ENCODE data around the gene C2orf81. TPM values are rescaled to one million over a fixed set of nuclear protein-coding genes. Genes with fewer than 3 reads are reported as not detected.
A peak's percentile ranks its signal among the peaks of the same experiment; 100 is the strongest.

Gene C2orf81
- total RNA-seq, 1 donor from 2014 or later: 2.1 TPM

DNA sequence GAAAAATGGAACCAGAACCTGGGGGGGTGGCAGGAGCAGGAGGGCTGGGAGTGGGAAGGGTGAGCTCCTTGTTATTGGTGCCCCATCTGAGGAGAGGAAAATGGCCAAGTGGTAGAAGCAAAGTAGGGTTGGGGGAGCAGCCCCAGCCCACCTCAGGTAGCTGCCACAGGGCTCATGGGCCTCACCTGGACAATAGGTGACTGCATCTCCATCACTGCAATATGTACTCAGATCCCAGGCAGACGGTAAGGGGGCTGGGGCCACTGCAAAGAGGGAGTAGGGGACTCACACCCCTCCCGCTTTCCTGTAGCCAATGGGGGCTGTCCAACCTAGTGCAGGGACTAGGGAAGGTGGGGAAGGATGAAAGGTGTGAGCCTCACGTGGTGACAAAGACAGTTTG lies 4.2 kb downstream of the C2orf81 start:
- Mint-ChIP-seq H3K36me3 (ENCODE audit: low read depth, unreplicated experiment) (no peaks in the 10 kb centered on the region), H3K27me3 (ENCODE audit: low read depth, unreplicated experiment) (peaks cover 20% of the 10 kb centered on the region), H3K9me3 (ENCODE audit: unreplicated experiment) (no peaks in the 10 kb centered on the region), H3K4me3 (ENCODE audit: unreplicated experiment) (no peak overlapping the region), H3K4me1 (ENCODE audit: low read depth, unreplicated experiment) (peaks cover 3% of the 10 kb centered on the region), H3K27ac (ENCODE audit: unreplicated experiment) (no peak overlapping the region)
- H3K36me3 ChIP-seq (ENCODE audit: insufficient read depth, low read length): no peaks in the 10 kb centered on the region
- no peak for FAIRE-seq
- H2AFZ ChIP-seq (ENCODE audit: low read depth, low read length): no peak overlapping the region
- peaks cover 25% of the 10 kb centered on the region for H3K4me1 ChIP-seq (ENCODE audit: insufficient read depth, low read length)
- H3K9me3 ChIP-seq (ENCODE audit: insufficient read depth, low read depth, low read length): no peaks in the 10 kb centered on the region
- no peak overlapping the region for H3K27ac ChIP-seq (ENCODE audit: low read depth, low read length)
- no peaks in the 10 kb centered on the region for H3K79me2 ChIP-seq (ENCODE audit: insufficient read depth, low read length)
- H4K20me1 ChIP-seq (ENCODE audit: insufficient read depth, low read length): no peaks in the 10 kb centered on the region
- no peak overlapping the region for H3K4me3 ChIP-seq (ENCODE audit: insufficient read depth, low read depth, low read length)
- peaks cover 8% of the 10 kb centered on the region for H3K27me3 ChIP-seq (ENCODE audit: insufficient read depth, low read length)
- TF ChIP-seq, protein P1, sequence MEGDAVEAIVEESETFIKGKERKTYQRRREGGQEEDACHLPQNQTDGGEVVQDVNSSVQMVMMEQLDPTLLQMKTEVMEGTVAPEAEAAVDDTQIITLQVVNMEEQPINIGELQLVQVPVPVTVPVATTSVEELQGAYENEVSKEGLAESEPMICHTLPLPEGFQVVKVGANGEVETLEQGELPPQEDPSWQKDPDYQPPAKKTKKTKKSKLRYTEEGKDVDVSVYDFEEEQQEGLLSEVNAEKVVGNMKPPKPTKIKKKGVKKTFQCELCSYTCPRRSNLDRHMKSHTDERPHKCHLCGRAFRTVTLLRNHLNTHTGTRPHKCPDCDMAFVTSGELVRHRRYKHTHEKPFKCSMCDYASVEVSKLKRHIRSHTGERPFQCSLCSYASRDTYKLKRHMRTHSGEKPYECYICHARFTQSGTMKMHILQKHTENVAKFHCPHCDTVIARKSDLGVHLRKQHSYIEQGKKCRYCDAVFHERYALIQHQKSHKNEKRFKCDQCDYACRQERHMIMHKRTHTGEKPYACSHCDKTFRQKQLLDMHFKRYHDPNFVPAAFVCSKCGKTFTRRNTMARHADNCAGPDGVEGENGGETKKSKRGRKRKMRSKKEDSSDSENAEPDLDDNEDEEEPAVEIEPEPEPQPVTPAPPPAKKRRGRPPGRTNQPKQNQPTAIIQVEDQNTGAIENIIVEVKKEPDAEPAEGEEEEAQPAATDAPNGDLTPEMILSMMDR (IDR thresholded peaks at IDR 0.05; ENCODE audit: insufficient read depth, low read depth, low read length): no peak
- TF ChIP-seq EZH2 (IDR thresholded peaks at IDR 0.05; ENCODE audit: insufficient read depth, low read length): no peak
- DNase-seq (ENCODE audit: low read depth): no peak
- no peak overlapping the region for H3K9ac ChIP-seq (ENCODE audit: low read length)
- no peak overlapping the region for H3K4me2 ChIP-seq (ENCODE audit: low read length)

DNA sequence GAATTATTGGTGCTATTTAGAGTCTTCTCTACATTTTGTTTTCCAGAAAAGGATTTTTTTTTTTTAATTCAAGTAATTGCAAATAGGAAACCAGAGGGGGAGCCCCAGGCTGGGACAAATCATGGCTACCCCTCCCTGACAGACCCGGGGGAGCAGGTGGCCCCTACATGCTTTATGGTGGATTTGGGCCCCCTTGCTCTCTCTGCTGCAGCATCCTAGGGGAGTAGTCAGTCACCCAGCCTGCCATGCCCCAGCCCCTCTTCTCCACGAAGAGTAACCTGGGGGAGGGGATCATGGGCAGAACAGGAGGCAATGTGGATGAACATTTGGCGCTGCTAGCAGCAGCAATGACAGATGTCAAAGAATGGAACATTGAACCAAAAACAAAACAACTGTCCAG lies 4.6 kb downstream of the C2orf81 start:
- no peak overlapping the region for H3K9ac ChIP-seq (ENCODE audit: low read length)
- H3K9me3 Mint-ChIP-seq (ENCODE audit: unreplicated experiment): no peaks in the 10 kb centered on the region
- no peaks in the 10 kb centered on the region for H4K20me1 ChIP-seq (ENCODE audit: insufficient read depth, low read length)
- H3K4me1 ChIP-seq (ENCODE audit: insufficient read depth, low read length): peaks cover 21% of the 10 kb centered on the region
- no peaks in the 10 kb centered on the region for H3K79me2 ChIP-seq (ENCODE audit: insufficient read depth, low read length)
- H3K4me3 Mint-ChIP-seq (ENCODE audit: unreplicated experiment): no peak overlapping the region
- no peaks in the 10 kb centered on the region for H3K9me3 ChIP-seq (ENCODE audit: insufficient read depth, low read depth, low read length)
- H3K4me3 ChIP-seq (ENCODE audit: insufficient read depth, low read depth, low read length): no peak overlapping the region
- H3K36me3 ChIP-seq (ENCODE audit: insufficient read depth, low read length): no peaks in the 10 kb centered on the region
- H3K27me3 ChIP-seq (ENCODE audit: insufficient read depth, low read length): peaks cover 8% of the 10 kb centered on the region
- H3K27ac Mint-ChIP-seq (ENCODE audit: unreplicated experiment): no peak overlapping the region
- FAIRE-seq (no peak), DNase-seq (ENCODE audit: low read depth) (no peak)
- H3K27ac ChIP-seq (ENCODE audit: low read depth, low read length): no peak overlapping the region
- TF ChIP-seq, protein P1 (IDR thresholded peaks at IDR 0.05; ENCODE audit: insufficient read depth, low read depth, low read length): no peak
- TF ChIP-seq EZH2 (IDR thresholded peaks at IDR 0.05; ENCODE audit: insufficient read depth, low read length): no peak
- H3K4me1 Mint-ChIP-seq (ENCODE audit: low read depth, unreplicated experiment): peaks cover 3% of the 10 kb centered on the region
- no peak overlapping the region for H2AFZ ChIP-seq (ENCODE audit: low read depth, low read length)
- no peaks in the 10 kb centered on the region for H3K36me3 Mint-ChIP-seq (ENCODE audit: low read depth, unreplicated experiment)
- H3K4me2 ChIP-seq (ENCODE audit: low read length): no peak overlapping the region
- H3K27me3 Mint-ChIP-seq (ENCODE audit: low read depth, unreplicated experiment): peaks cover 20% of the 10 kb centered on the region

DNA sequence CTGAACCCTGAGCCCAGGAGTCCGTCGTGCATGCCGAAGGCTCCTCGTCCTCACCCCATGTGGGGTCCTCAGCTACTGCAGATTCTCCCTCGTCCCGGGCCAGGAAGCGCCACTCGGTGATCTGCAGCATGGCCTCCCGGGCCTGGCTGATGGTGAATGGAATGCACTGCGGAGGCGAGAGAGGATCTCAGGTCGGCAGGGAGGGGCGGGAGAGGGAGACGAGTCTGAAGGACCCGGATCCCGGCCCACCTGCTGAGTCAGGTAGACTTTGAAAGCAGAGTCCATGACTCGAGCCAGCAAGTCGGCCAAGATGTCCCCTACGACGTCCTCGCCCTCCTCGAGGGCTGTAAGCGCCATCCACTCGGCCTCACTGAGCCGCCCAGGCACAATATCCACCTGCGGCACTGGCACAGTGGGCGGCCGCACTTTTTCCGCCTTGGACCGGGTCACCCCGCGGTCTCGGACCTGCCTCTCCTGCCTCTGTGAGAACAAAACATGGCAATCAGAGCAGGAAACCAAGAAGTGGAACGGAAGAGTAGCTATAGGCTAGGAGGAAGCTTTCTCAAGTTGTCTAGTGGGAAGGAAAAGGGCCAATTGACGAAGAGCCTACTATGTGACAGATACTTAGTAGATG lies 5.5 kb downstream of the C2orf81 start:
- H3K4me3 Mint-ChIP-seq (ENCODE audit: unreplicated experiment): no peak overlapping the region
- peaks cover 14% of the 10 kb centered on the region for H3K4me1 ChIP-seq (ENCODE audit: insufficient read depth, low read length)
- peaks cover 1% of the 10 kb centered on the region for H3K4me1 Mint-ChIP-seq (ENCODE audit: low read depth, unreplicated experiment)
- peaks cover 8% of the 10 kb centered on the region for H3K27me3 ChIP-seq (ENCODE audit: insufficient read depth, low read length)
- no peaks in the 10 kb centered on the region for H3K79me2 ChIP-seq (ENCODE audit: insufficient read depth, low read length)
- H3K4me2 ChIP-seq (ENCODE audit: low read length): peak overlapping the region; percentile 78
- no peak overlapping the region for H3K27ac Mint-ChIP-seq (ENCODE audit: unreplicated experiment)
- TF ChIP-seq, protein P1 (IDR thresholded peaks at IDR 0.05; ENCODE audit: insufficient read depth, low read depth, low read length): no peak
- no peak overlapping the region for H3K4me3 ChIP-seq (ENCODE audit: insufficient read depth, low read depth, low read length)
- no peaks in the 10 kb centered on the region for H3K9me3 ChIP-seq (ENCODE audit: insufficient read depth, low read depth, low read length)
- H3K36me3 Mint-ChIP-seq (ENCODE audit: low read depth, unreplicated experiment): no peaks in the 10 kb centered on the region
- FAIRE-seq (no peak), DNase-seq (ENCODE audit: low read depth) (no peak)
- H3K36me3 ChIP-seq (ENCODE audit: insufficient read depth, low read length): no peaks in the 10 kb centered on the region
- H3K9me3 Mint-ChIP-seq (ENCODE audit: unreplicated experiment): no peaks in the 10 kb centered on the region
- H2AFZ ChIP-seq (ENCODE audit: low read depth, low read length): peak overlapping the region; percentile 87
- H4K20me1 ChIP-seq (ENCODE audit: insufficient read depth, low read length): no peaks in the 10 kb centered on the region
- no peak overlapping the region for H3K9ac ChIP-seq (ENCODE audit: low read length)
- no peak overlapping the region for H3K27ac ChIP-seq (ENCODE audit: low read depth, low read length)
- peaks cover 25% of the 10 kb centered on the region for H3K27me3 Mint-ChIP-seq (ENCODE audit: low read depth, unreplicated experiment)
